Loucy (cell line): ENCODE data around the gene GRK6.

Source experiments
- CTCF ChIP-seq: fragments of 200-600 bp; sonication (generic); conservative IDR thresholded peaks from 2 replicates; pipeline ENCODE4 v1.5.1; 2014; ENCODE audit warnings: mild to moderate bottlenecking, antibody characterized with exemption, low read length
- EZH2phosphoT487 ChIP-seq: fragments of 200-600 bp; IDR thresholded peaks from 2 replicates; pipeline ENCODE4 v1.6.1; 2018; ENCODE audit warnings: antibody characterized with exemption, mild to moderate bottlenecking, moderate library complexity, borderline replicate concordance

GRCh38 chr5:177478711-177479646 is 52.5 kb downstream of the GRK6 start:
- TF ChIP-seq CTCF = no peak
- no peak for TF ChIP-seq EZH2phosphoT487
